IPS DF 19.7 (cell line): ENCODE data around the gene TSPAN14.

Experiments
- DNase-seq: peaks from one replicate; pipeline ENCODE4 v3.0.0-alpha.2; 2013; ENCODE audit warnings: low read depth, low spot score

TSPAN14 gene

DNA sequence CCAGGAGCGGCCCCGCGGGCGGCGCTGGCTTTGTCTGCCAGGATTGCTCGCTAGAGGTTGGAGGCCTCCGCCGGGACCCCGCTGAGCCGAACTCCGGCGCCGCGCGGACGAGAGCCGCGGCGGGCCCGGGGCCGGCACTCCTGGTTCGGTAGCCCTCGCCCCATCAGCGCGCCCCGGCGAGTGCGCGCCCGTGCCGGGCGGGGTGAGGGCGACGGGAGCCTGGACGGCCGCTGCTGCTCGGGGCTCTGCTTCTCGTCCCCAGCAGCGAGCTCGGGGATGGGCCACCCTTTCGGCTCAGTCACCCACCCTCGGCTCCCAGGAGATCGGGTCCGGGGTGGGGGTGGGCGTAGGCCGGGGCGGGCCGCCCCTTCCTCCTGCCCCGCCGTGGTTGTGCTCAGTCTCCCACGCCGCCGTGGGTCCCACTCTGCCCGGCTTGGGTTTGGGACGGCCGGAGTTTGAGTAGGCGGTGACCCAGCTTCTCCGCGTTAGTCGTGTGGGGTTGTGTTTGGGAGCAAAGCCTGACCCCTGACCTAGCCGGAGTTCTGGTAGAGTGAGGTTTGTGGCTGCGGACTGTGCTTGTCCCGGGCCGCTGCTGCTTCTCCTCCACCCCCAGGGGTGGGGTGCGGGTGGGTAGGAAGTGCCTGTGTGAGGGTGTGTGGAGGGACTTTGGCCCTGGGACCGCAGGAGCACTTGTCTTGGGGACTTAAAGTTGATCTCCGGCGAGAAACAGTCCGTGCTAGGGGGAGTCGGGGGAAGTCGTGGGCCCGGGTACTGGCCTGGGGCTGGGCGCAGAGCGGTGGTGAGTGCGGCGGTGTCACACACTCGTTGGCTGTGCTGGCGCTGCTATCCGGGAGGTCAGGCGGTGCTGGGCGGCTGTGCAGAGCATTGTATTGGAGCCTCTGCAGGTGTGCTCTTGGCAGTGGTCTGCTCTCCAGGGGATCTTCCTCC, 677 bp downstream of the TSPAN14 start:
- no peak for DNase-seq

DNA sequence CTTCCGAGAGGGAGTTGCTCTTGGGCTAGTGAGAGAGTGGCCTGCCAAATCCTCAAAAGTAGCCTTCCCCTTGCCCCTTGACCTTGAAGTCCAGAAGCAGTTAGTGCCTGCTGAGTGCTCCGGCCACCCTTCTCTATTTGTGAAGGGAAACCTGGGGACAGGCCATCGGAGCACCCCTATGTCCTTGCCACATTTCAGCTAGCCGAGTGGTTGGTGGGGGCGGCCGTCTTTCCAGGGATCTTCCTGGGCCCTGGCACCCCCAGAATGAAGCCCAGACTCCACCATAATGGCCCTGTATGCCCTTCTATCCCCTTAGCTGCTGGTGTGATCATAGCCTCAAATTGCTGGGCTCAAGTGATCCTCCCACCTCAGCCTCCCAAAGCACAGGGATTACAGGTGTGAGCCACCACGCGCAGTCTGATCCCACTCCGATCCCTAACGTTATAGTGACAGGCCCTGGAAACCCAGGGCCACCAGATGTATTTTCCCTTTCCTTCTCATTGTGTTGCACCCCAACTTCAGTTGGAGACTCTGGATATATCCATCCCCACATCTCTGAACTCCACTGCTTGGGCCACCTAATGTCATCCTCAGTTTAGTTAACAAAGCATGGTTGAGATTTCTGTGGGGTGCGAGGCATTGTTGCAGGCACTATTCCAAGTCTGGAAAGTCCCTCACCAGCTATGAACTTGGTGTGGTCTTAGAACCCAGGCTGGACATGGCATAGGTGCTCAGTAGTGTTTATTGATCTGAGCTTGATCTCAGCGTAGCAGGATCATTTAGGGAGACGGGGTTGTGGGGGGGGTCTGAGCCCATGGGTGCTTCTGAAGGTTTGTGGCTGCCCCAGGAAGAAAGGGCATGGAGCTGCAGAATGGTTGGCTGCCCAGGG, 1.6 kb downstream of the TSPAN14 start:
- no peak for DNase-seq

DNA sequence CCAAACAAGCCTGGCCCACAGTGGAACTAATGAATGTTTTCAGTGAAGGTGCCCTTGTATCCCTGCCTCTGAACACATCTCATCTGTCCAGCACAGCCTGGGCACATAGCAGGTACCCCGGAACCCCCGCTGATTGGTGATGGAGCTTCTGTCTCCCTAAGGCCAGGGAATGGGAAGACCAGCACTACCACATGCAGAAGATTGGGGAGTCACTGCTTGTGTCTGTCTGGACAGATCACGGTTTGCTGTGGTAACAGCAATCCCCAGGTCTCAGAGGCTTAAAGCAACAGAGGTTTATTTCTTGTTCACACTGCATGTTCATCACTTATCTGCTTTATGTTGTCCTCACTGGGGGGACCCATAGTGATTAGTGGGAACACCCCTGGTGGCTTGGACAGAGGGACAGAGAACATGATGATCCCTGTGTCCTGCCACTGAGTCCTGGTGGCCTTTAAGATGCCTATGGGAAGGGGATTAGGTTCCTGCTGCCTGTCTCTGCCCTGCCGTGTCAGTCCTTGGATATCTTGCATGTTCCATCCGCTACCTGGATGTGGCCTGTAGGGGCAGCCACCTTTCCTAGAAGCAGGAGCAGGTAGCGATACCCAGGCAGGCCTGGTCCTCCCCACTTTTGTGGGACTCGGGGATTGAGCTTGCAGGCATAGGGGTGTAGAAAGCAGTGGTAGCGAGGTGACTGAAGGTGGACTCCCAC, 3.6 kb downstream of the TSPAN14 start:
- no peak for DNase-seq

DNA sequence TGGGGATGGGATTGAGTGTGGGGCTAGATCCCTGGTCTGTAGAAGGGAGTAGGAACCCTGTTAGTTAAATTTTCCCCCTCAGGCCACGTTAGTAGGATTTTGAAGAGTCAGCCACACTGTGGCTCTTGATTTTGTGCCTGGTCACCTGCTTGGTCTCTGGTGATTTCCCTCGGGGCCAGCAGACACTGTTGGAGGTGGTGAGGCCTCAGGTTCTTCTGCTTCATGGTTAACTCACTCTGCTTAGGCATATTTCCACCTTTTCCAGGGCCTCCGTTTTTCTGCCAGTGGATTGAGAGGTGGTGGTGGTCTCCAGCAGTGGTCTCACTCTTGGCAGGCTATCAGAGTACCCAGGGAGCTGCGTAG, 4.1 kb downstream of the TSPAN14 start:
- no peak for DNase-seq

DNA sequence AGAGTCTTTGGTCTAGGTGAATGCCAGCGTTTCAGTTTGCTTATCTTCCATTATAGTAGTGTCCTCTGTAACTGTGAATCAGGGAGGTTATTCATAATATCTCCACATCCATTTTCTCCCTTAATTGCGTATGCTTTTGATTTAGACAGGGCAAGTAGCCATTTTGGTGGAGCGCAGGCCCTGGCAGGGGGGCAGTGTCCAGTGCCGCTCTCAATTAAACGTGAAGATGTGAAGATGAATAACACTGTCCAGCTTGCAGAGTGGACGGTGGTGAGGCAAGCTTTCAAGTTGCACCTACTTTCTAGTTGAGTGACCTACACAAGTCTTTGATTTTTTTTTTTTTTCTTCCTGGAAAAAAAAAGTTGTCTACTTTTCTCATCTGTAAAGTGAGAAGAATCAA, 4.5 kb downstream of the TSPAN14 start:
- no peak for DNase-seq

DNA sequence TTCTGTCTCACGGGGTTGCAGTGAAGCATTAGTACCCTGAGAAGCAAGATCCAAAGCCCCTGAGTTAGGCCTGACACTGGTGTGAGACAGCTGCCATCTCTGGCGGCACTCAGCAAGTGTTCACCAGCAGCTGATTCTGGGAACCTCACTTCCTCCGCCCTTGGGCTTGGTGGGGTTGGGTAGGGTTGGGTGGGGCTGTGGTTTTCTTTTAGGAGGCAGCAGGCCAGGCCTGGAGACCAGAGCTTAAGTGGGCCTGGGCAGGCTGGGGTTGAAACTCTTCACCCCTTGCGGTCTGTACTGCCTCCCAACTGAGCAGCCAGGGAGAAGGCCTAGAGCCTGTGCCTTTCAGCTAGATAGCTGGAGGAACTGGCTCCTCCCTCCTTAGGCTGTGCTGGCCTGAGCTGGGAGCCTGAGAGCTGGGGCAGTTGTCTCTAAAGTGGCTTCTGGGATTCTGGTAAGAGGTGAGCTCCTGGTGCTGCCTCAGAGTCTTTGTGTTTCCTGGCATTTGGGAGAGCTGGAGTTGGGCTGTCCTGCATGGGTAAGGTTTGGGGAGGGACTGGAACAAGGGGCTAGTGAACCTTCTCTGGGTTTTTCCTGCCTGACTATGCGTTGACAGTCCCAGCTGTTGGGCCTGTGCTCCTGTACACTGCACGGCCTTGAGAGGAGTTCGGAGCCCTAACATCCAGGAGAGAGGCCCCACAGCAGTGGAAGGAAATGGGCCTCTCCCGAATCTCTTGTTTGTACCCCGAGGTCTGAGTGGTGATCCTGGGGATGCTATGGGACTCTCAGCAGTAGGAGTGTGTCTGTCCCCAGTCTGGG, 5.1 kb downstream of the TSPAN14 start:
- no peak for DNase-seq

DNA sequence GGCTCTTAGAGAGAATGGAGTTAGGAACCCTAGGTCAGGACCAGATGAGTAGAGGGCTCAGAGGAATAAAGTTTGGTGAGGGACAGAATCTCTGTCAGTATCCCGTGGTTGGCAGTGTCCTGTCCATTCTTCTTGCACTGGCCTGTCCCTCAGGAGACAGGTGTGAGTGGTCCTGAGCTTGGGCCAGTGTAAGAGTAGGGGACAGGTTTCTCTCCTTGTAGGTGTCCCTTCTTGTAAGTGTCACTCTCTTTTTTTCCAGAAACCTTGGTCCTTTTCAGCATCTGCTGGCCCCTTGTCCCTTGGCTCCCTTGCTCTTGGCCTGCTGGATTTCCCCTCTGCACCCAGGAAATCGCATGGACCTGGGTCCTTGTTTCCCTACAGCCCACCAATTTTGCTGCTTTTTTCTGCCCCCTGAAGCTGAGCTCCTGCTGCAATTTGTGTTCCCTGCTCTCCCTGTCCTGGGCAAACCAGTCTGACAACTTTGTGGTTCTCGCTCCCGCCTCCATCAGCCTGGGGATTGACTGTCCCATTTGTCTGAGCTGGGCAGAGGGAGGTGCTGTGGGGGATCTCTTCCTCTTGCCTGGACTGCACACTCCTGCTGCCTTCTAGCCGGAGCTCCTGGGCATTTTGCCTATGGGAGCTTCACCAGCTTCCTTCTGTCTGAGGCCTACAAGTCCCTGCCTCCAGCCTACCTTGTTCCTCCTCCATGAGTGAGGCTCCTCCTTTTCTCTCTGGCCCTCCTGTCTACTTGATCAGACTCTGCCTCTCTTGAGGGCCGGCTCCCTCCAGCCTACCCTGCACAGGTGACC, 6.5 kb downstream of the TSPAN14 start:
- peak; percentile 76 for DNase-seq

DNA sequence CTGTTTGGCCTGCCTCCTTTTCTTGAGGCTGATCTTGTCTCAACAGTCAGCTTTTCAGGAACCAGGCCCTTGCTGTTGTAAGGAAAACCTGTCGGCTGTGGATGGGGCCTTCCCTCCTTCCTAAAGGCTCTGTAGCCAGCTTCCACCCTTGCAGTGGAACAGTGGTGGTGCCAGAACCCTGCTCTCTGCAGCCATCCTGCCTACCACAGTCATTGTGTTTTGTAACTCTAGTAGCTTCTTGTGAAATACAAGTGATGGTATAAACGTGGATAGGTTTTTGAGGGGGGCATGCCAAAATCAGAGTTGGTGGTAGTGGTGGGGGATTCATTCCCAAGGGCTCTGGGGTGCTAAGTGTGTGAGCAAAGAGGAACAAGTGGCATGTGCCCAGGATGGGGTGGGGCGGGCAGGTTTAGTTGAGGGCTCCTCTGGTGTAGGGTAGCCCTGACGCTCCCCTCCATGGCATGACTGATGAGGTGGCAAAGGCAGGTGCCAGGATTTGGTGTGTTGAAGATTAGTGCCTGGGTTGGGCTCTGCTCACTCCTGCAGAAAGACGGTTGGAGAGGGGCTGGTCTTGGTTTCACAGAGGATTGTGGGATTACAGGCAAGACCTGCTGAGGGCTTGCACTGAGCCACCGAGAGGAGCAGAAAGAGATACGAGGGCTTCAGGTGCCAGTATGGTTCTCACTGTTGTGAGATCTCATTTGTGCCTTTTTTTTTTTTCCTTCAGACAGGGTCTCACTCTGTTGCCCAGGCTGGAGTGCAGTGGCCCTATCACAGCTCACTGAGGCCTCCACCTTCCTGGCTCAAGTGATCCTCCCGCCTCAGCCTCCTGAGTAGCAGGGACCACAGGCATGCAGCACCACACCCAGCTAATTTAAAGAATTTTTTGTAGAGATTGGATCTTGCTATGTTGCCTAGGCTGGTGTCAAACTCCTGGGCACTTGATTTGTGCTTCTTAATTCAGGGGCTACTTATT, 7.4 kb downstream of the TSPAN14 start:
- DNase-seq, result no peak

DNA sequence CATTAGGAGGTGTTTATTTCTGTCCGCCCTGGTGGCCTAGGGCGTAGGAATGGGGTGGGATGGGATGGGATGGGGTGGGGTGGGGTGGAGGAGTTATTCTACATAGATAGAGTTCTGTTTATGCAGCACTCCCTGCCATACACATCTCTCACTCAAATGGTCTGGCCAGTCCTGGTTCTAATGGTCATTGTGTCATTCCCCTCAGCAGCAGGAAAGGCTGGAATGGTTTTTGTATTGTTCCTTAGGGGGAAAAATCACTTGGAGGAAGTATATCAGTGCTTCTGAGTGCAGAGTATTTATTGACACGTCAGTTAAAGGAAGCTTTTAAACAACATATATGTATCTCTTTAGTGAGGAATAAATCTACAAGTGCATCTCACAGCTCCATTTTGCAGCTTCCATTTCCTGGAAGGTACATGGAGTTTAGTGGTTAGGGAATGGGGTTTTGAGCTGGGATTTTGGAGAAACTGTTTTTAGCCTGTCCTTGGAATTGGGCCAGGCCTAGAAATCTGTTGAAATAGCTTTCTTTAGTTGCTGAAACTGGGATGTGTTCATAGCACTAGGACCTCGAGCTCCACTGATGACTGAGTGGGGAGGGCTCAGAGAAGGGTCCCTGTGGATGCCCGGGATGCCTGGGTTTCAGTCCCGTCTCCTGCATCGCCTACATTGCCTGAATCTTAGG, 8.3 kb downstream of the TSPAN14 start:
- DNase-seq, result no peak

DNA sequence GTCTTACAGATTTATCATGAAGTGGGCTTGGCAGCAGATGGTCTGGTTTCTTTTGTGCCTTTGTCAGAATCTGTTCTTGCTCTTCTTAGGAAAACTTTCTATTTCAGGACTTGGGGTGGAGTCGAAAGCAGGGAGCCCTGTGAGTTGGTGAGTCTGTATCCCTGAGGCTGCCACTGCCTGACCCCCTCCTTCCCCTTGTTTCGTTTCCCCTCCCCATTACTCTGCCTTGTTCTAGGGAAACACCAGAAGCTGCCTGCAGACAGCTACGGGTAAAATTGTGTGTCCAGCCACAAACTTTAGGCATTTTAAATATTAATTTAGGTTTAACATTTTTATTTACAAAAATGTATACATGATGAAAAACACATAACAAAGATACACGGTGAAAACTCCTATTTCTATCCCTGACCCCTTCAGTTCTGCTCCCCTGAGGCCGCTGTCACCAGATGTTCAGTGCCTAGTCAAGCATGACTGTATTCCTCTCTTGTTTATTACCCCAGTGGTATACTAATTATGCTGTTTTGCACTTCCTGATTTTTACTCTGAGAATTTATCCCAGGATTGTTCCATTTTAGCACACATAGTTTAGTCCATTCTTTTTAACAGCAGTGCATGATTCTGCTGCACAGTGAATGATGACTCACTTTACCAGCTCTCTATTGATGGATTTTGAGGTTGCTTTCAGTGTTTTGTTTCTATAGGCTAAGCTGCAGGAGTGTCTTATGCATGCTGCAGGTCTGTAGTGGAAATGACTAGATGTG, 9.1 kb downstream of the TSPAN14 start:
- no peak for DNase-seq

DNA sequence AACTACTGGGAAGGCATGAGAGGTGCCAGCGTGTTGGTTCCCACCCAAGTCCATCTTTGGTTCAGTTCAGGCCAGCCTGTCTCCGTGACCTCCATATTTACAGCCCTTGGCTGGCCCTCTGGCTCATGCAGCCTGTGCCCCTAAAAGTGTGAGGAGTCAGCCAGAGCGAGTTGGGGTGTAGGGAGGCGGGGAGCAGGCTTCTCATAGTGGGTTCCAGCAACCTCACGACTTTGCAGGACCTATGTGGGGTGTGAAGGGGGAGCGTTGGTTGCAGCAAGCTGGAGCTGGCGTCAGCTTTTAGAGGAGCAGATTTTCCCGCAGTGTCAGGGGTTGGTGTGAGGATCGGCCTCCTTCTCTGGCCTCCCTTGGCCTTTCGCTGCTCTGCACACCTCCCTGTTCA, 9.8 kb downstream of the TSPAN14 start:
- no peak for DNase-seq

DNA sequence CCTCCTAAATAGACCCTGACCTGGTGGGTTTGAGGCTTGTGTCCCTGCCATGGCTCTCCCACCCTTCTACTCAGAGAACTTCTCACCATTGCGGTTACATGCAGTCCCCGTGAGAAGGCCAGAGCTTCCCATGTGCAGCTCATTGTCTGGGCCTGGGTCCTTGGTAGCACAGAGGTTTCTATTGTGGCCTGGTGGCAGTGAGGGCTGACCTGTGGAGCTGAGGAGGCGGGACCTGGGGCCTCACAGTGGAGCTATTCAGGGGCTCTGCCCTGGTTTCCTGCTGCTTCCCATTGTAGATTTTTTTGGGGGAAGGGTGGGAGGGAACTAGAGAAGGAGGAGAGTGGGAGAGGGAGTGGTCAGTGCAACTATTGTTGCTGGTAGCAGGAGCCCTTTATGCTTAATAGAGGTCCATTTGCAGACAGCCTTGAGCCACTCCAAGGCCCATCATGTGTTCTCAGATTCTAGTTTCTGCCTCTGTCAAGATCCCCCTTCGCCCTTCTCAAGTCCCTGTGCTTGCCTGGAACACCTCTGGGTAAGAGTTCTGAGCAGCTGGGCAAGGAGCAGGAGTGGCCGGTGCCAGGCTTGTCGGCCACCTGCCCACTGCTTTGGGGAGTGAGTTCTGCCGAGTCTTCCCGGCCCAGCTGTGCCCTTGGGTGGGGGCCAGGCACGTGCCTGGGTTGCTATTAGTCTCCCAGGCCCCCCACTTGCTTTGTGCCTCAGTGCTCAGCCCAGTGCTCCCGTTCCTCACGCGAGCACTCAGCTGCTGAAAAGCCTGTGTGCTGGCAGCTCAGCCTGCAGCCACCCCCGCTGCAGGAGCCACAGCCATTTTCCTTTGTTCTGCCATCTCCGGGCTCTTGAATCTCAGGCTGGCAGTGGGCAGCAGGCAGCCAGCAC, 10.7 kb downstream of the TSPAN14 start:
- peak; percentile 86 for DNase-seq

DNA sequence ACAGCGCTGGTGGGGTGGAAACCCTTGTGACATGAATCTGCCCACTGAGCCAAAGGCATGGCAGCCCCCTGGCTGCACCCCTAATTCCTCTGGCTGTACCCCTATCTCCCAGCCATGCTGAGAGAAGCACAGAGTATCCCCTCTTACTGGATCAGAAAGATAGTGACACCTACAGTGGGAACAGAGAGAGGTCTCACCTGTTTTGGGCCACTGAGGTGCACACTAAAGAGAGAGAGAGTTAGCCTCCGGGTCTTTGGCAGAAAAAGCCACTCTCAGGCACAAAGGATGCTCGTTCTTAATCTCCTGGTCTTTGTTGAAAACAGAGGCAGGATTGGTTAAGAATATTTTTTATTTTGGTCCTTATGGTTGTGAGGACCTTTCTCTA, 11.3 kb downstream of the TSPAN14 start:
- DNase-seq, result no peak

DNA sequence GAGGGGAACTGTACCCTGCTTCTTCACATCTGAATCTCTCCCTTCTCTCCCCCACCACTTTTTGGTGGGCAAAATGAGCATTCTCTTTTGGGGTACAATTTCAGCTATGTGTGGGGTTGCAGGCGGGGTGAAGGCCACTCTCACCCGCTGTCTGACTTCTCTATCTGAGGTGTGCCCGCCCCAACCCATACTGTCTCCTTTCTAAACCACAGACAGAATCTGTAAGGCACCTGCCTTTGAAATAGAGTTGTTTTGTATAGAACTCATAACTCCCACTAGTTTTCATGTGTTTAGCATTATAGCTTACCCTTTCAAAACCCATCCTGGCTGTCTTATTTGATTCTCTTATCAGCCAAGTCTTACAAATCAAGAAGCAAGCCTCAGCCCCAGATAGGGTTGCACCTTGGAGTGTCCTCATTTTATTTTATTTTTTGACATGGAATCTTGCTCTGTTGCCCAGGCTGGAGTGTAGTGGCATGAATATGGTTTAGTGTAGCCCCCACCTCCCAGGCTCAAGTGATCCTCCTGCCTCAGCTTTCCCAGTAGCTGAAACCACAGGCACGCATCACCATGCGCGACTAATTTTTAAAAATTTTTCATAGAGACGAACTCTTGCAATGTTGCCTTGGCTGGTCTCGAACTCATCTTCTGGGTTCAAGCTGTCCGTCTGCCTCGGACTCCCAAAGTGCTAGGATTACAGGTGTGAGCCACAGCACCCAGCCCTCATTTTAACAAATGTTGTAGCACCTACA, 11.9 kb downstream of the TSPAN14 start:
- DNase-seq, result no peak

DNA sequence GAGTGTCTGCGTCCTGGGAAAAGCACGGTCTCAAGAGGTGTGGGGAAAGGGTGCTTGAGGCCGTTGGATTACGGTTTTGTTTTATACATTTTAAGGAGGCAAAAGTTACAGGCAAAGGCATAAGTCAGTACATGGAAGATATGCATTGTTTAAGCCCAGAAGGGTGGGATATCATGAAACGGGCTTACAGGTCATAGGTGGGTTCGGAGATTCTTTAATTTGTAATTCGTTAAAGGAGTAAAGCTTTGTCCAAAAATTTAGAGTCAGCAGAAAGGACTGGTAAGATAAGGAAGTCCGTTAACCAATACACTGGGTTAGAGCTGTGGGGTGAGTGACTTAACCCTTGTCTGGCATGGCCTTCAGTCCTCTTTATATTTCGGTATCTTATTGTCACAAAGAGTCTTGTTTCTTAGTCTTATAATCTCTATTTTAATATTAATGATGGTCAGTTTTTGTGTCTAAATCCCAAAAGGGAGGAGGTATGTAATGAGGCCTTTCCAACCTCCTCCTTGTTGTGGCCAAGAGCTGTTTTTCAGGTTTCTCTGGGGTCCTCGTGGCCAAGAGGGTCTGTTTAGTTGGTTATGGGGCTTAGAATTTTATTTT, 12.7 kb downstream of the TSPAN14 start:
- DNase-seq, result no peak

DNA sequence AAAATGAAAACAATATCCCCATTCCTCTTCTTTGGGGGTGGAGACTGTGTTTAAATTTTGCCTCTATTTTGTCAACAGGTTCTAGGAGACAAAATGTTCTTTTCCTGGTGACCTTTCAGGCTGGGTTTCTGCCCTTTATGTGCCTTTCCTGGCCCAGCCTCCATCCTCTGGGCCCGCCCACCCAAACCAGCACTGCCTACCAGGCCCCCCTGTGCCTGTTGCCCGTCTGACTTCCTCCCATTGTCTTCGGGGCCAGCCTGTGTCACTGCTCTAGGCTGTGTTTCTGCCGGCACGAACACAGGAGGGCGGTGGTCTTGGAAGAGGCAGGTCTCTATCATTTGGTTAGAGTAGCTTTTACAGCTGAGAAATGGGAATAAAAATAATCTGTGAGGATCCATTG, 13.9 kb downstream of the TSPAN14 start:
- no peak for DNase-seq
